GM12878 (cell line): Measurements from ENCODE around the gene GABBR1. TPM values are rescaled to one million over a fixed set of nuclear protein-coding genes. Genes with fewer than 3 reads are reported as not detected.
A peak's percentile ranks its signal among the peaks of the same experiment; 100 is the strongest.

Experiments
- ATAC-seq: fragments of 200-7000 bp; cut with Tn5 transposase; 3 replicates; pipeline ENCODE4 v1.9.1; 2020; ENCODE audit warnings: mild to moderate bottlenecking, moderate library complexity
- BruUV-seq: library from RNA; stranded (reverse); fragments of 400-500 nt; replicated peaks from 2 replicates; lab custom pipeline; 2021; lab: Mats Ljungman, UMichigan
- CTCF ChIA-PET: fragments of 300-600 bp; sonication (Branson Sonifier 250); formaldehyde crosslinking; extraction: SDS; loops from one replicate; lab custom pipeline; 2021; ENCODE audit warnings: inconsistent platforms; lab: Yijun Ruan, JAX
- POLR2A ChIA-PET: fragments of 350-600 bp; formaldehyde crosslinking; extraction: SDS; loops from one replicate; lab custom pipeline; 2021; ENCODE audit warnings: inconsistent platforms; lab: Charles Lee
- RAD21 ChIA-PET: fragments of 300-600 bp; sonication (Branson Sonifier 250); formaldehyde crosslinking; loops from one replicate; lab custom pipeline; 2023; ENCODE audit warnings: antibody characterized with exemption; ENCODE audit not compliant: unreplicated experiment; lab: Charles Lee
- SMC1A ChIA-PET: fragments of 300-600 bp; sonication (Branson Sonifier 250); formaldehyde crosslinking; loops from one replicate; lab custom pipeline; 2023; ENCODE audit not compliant: unreplicated experiment, uncharacterized antibody; lab: Charles Lee
- DNase-seq: peaks from one replicate; pipeline ENCODE4 v3.0.0-alpha.2; 2011; ENCODE audit warnings: low read depth, low spot score
- FAIRE-seq: peaks from 3 replicates; lab custom pipeline; 2011; peaks lifted over from hg19 to GRCh38; lab: Jason Lieb, UNC
- H2AFZ ChIP-seq: 2 replicates; pipeline ENCODE4 v1.6.0; 2011; ENCODE audit warnings: low read depth, low read length, control low read depth; ENCODE audit not compliant: control insufficient read depth
- H3K27ac ChIP-seq: 2 replicates; pipeline ENCODE4 v1.5.1; 2011; ENCODE audit warnings: control low read depth; ENCODE audit not compliant: control insufficient read depth, insufficient read depth
- H3K27me3 ChIP-seq, 2 experiments: replicated peaks in 1 of 2; 2 replicates each; pipeline versions ENCODE4 v1.6.0 to v1.6.1; 2011; ENCODE audit warnings: low read length in 1 of 2; ENCODE audit not compliant: control insufficient read depth in 2 of 2, insufficient read depth in 2 of 2
- H3K36me3 ChIP-seq, 2 experiments: 2 replicates each; pipeline ENCODE4 v1.5.1; 2011; ENCODE audit warnings: low read length in 1 of 2; ENCODE audit not compliant: control insufficient read depth in 2 of 2, insufficient read depth in 2 of 2
- H3K4me1 ChIP-seq: 2 replicates; pipeline ENCODE4 v1.6.1; 2011; ENCODE audit warnings: mild to moderate bottlenecking, low read length, moderate library complexity, mixed read lengths; ENCODE audit not compliant: control insufficient read depth, insufficient read depth
- H3K4me2 ChIP-seq: 2 replicates; pipeline ENCODE4 v1.6.0; 2011; ENCODE audit warnings: control low read depth; ENCODE audit not compliant: control insufficient read depth, insufficient read depth
- H3K4me3 ChIP-seq: fragments of 200-600 bp; sonication (generic); 2 replicates; pipeline ENCODE4 v1.5.1; 2016
- H3K79me2 ChIP-seq: 2 replicates; pipeline ENCODE4 v1.6.0; 2011; ENCODE audit warnings: low read length; ENCODE audit not compliant: control insufficient read depth, insufficient read depth
- H3K9ac ChIP-seq: 2 replicates; pipeline ENCODE4 v1.8.0; 2011; ENCODE audit warnings: low read length, control low read depth, mixed read lengths; ENCODE audit not compliant: control insufficient read depth, insufficient read depth
- H3K9me3 ChIP-seq: replicated peaks from 3 replicates; pipeline ENCODE4 v1.5.1; 2011; ENCODE audit warnings: mild to moderate bottlenecking, low read length; ENCODE audit not compliant: control insufficient read depth, insufficient read depth
- H4K20me1 ChIP-seq: 2 replicates; pipeline ENCODE4 v1.6.0; 2011; ENCODE audit not compliant: control insufficient read depth, insufficient read depth
- BMI1 ChIP-seq: fragments of 450-650 bp; IDR thresholded peaks from 2 replicates; pipeline ENCODE4 v1.6.1; 2016; ENCODE audit warnings: mild to moderate bottlenecking, moderate library complexity, borderline replicate concordance
- CBX3 ChIP-seq: fragments of 200-600 bp; sonication (generic); IDR thresholded peaks from 2 replicates; pipeline ENCODE4 v1.6.1; 2016; ENCODE audit warnings: low read depth, borderline replicate concordance
- CEBPB ChIP-seq, 2 experiments: fragments of 150-350 bp in 1 of 2; IDR thresholded peaks; 2 replicates each; pipeline ENCODE4 v1.6.1; 2012 to 2014; ENCODE audit warnings: low read depth in 2 of 2, low read length in 2 of 2, borderline replicate concordance in 1 of 2, inconsistent platforms in 1 of 2
- EZH2 ChIP-seq: IDR thresholded peaks from 2 replicates; pipeline ENCODE4 v1.6.1; 2012; ENCODE audit warnings: low read depth, mild to moderate bottlenecking, control low read depth, inconsistent platforms, low read length, borderline replicate concordance; ENCODE audit not compliant: control insufficient read depth
- NFXL1 ChIP-seq: fragments of 450-650 bp; IDR thresholded peaks from 2 replicates; pipeline ENCODE4 v1.6.1; 2017; ENCODE audit warnings: antibody characterized with exemption, mild to moderate bottlenecking, borderline replicate concordance
- POLR2AphosphoS2 ChIP-seq: IDR thresholded peaks from 2 replicates; pipeline ENCODE4 v1.6.1; 2011; ENCODE audit warnings: low read depth, mild to moderate bottlenecking, low read length, improper control_type of control experiment, moderate library complexity
- RFX5 ChIP-seq: IDR thresholded peaks from 2 replicates; pipeline ENCODE4 v1.6.1; 2011; ENCODE audit warnings: low read depth, low read length, improper control_type of control experiment
- RUNX3 ChIP-seq: IDR thresholded peaks from 2 replicates; pipeline ENCODE4 v1.6.1; 2012; ENCODE audit warnings: low read length, inconsistent platforms
- SP1 ChIP-seq: IDR thresholded peaks from one replicate; pipeline ENCODE4 v1.6.1; 2011; ENCODE audit warnings: low read depth, low read length
- SRF ChIP-seq, 2 experiments: IDR thresholded peaks; 2 replicates each; pipeline ENCODE4 v1.6.1; 2011; ENCODE audit warnings: low read depth in 2 of 2, low read length in 2 of 2, mild to moderate bottlenecking in 1 of 2, moderate library complexity in 1 of 2
- SUPT20H ChIP-seq: IDR thresholded peaks from 2 replicates; pipeline ENCODE4 v1.6.1; 2011; ENCODE audit warnings: low read depth, mild to moderate bottlenecking, low read length, moderate library complexity, borderline replicate concordance; ENCODE audit not compliant: control insufficient read depth
- TBL1XR1 ChIP-seq: IDR thresholded peaks from 2 replicates; pipeline ENCODE4 v1.6.1; 2012; ENCODE audit warnings: low read depth, low read length, improper control_type of control experiment
- ZNF622 ChIP-seq: fragments of 450-650 bp; IDR thresholded peaks from 2 replicates; pipeline ENCODE4 v1.6.1; 2017; ENCODE audit warnings: mild to moderate bottlenecking, inconsistent platforms
- WGBS: methylation state at CpG from one replicate; pipeline ENCODE4 v1.1.6; 2016; ENCODE audit warnings: low lambda C conversion rate; ENCODE audit not compliant: insufficient replicate concordance, insufficient coverage; ENCODE audit errors: missing lambda C conversion rate; 5-methylcytosine and 5-hydroxymethylcytosine counted together
- in situ Hi-C: fragments of 300-500 bp; cut with MboI; formaldehyde crosslinking; loops from 9 replicates; pipeline ENCODE4 v1.14.3; 2018; ENCODE audit warnings: mixed read lengths
- intact Hi-C: fragments of 100-400 bp; cut with micrococcal nuclease; formaldehyde crosslinking; loops from one replicate; pipeline ENCODE4 v1.14.2; 2022; ENCODE audit not compliant: unreplicated experiment
- polyA plus RNA-seq, 11 experiments: library from polyadenylated mRNA; depleted of rRNA in 4 of 11; unstranded in 6 of 11; stranded (reverse) in 5 of 11; fragments of >200 nt; fragmentation: Nextera tagmentation in 4 of 11; fragmentation: Illumina TruSeq in 1 of 11; extraction: Ambion mirVana in 4 of 11; extraction: Trizol in 1 of 11; gene quantifications; 1 replicate in 1 of 11; 2 replicates in 10 of 11; pipeline versions ENCODE4 v1.2.1 to v1.2.3, GENCODE V29; 2011 to 2016; ENCODE audit warnings: inconsistent platforms in 2 of 11, missing spikeins in 2 of 11, low read depth in 1 of 11
- total RNA-seq, 4 experiments: library from RNA; depleted of rRNA in 3 of 4; stranded (reverse); fragments of >200 nt in 3 of 4; fragmentation: Illumina TruSeq in 1 of 4; extraction: Trizol in 1 of 4; gene quantifications; 2 replicates each; pipeline versions ENCODE4 v1.2.1 to v1.2.3, GENCODE V29; 2013 to 2021
- TF ChIP-seq, protein P1 (sequence below): fragments of 450-650 bp; IDR thresholded peaks from 2 replicates; pipeline ENCODE4 v1.6.1; 2016; ENCODE audit warnings: mild to moderate bottlenecking, moderate library complexity, borderline replicate concordance
- TF ChIP-seq, protein P2 (sequence below): IDR thresholded peaks from 2 replicates; pipeline ENCODE4 v1.6.1; 2011; ENCODE audit warnings: borderline replicate concordance, low read depth, mild to moderate bottlenecking, moderate library complexity, mixed read lengths, low read length; ENCODE audit not compliant: insufficient read depth; ENCODE audit errors: extremely low read length

The GABBR1 gene
- total and polyA plus RNA-seq, 10 of the 15 experiments (the other 5 are each of a cell fraction or from before 2014, with no cell fraction given), result 0.11 to 5.2 (median 1.0) TPM

DNA sequence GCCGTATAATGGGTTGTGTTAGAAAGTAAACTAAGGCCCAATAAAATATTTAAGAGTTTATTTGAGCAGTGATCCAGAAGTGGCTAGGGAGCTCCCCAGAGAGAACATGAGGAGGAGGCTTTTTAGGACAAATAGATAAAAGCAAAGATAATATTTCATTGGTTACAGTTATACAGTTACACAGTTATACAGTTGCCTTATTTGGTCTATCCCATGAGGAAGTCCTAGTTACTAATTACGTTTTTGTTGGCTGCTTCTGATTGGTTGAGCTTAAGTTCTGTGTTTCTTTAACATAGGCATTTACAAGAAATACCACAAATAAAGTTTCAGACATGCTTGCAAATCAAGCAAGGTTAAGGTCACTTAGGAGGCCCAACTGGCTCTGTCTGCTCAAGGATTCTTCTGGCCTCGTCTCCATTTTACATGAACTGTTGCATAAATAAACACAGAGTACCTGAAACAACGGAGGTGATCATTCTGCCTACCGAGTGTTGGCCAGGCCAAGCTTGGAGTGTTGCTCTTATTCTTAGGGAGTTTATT is 80.4 kb downstream of the GABBR1 start (continued):
- TF ChIP-seq, protein P1, sequence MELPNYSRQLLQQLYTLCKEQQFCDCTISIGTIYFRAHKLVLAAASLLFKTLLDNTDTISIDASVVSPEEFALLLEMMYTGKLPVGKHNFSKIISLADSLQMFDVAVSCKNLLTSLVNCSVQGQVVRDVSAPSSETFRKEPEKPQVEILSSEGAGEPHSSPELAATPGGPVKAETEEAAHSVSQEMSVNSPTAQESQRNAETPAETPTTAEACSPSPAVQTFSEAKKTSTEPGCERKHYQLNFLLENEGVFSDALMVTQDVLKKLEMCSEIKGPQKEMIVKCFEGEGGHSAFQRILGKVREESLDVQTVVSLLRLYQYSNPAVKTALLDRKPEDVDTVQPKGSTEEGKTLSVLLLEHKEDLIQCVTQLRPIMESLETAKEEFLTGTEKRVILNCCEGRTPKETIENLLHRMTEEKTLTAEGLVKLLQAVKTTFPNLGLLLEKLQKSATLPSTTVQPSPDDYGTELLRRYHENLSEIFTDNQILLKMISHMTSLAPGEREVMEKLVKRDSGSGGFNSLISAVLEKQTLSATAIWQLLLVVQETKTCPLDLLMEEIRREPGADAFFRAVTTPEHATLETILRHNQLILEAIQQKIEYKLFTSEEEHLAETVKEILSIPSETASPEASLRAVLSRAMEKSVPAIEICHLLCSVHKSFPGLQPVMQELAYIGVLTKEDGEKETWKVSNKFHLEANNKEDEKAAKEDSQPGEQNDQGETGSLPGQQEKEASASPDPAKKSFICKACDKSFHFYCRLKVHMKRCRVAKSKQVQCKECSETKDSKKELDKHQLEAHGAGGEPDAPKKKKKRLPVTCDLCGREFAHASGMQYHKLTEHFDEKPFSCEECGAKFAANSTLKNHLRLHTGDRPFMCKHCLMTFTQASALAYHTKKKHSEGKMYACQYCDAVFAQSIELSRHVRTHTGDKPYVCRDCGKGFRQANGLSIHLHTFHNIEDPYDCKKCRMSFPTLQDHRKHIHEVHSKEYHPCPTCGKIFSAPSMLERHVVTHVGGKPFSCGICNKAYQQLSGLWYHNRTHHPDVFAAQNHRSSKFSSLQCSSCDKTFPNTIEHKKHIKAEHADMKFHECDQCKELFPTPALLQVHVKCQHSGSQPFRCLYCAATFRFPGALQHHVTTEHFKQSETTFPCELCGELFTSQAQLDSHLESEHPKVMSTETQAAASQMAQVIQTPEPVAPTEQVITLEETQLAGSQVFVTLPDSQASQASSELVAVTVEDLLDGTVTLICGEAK, result peak; percentile 80
- peak; percentile 25 for TF ChIP-seq SP1
- TF ChIP-seq CEBPB (IDR thresholded peaks at IDR 0.05; ENCODE audit: borderline replicate concordance in 1 of 2, low read depth in 2 of 2, low read length in 2 of 2), result peak in 1 of 2 experiments; percentile 66; a peak in 1 of 4 replicates
- TF ChIP-seq POLR2AphosphoS2, result no peak
- TF ChIP-seq RFX5, result peak; percentile 98
- no peak for TF ChIP-seq SUPT20H
- TF ChIP-seq, all 136 proteins: peak for 9

DNA sequence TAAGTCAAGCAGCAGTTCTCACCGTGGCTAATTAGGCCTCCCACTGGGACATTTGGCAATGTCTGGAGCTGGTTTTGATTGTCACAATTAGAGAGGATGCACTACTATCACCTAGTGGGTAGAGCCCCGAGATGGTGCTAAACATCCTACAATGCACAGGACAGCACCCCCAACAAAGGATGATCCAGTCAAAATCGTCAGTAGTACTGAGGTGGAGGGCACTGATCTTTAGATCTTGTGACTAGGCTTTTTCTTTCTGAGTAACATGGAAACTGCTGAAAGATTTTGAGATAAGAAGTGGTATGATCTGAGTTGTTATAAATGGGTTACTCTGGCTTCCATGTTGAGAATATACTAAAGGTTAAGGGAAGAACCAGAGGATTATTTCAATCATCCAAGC is 85.4 kb downstream of the GABBR1 start:
- POLR2A ChIA-PET, result interaction anchor here (1.1 kb wide), 1 partner anchor 103 kb away, joined by 3 read pairs; no protein-coding TSS in a partner anchor
- H3K79me2 ChIP-seq, result no peaks in the 10 kb centered on the region
- SMC1A ChIA-PET, result interaction anchor here (0.7 kb wide), 1 partner anchor 27 kb away, joined by 3 read pairs; no protein-coding TSS in a partner anchor
- no peak for TF ChIP-seq RUNX3
- TF ChIP-seq ZNF622, result no peak
- TF ChIP-seq NFXL1, result no peak
- no peak for TF ChIP-seq TBL1XR1
- no peak for TF ChIP-seq CBX3
- no peak for TF ChIP-seq EZH2
- TF ChIP-seq BMI1, result no peak
- TF ChIP-seq SRF (IDR thresholded peaks at IDR 0.05; ENCODE audit: low read depth in 2 of 2, low read length in 2 of 2), result no peak
- TF ChIP-seq, protein P2, sequence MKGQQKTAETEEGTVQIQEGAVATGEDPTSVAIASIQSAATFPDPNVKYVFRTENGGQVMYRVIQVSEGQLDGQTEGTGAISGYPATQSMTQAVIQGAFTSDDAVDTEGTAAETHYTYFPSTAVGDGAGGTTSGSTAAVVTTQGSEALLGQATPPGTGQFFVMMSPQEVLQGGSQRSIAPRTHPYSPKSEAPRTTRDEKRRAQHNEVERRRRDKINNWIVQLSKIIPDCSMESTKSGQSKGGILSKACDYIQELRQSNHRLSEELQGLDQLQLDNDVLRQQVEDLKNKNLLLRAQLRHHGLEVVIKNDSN, result no peak

More for the DNA sequence above, 85.4 kb downstream of the GABBR1 start:
- DNase-seq (no peak), FAIRE-seq (no peak), ATAC-seq (no peak)
- Histone ChIP-seq H3K27me3 (no peaks in the 10 kb centered on the region; a peak in 1 of 4 replicates), H4K20me1 (no peaks in the 10 kb centered on the region), H2AFZ (no peak overlapping the region), H3K36me3 (no peaks in the 10 kb centered on the region), H3K9me3 (no peaks in the 10 kb centered on the region), H3K4me2 (no peak overlapping the region), H3K4me3 (no peak overlapping the region), H3K27ac (no peak overlapping the region), H3K9ac (no peak overlapping the region), H3K4me1 (no peaks in the 10 kb centered on the region)
- no TSS peak for BruUV-seq
- RAD21 ChIA-PET, result no interaction called here
- in situ Hi-C loops, result no loop called here
- WGBS, result 3% methylated on average over 3 of the region's 3 CpGs
- CTCF ChIA-PET, result interaction anchor here (1.2 kb wide), 1 partner anchor 13 kb away, joined by 3 read pairs; no protein-coding TSS in a partner anchor
- intact Hi-C loops, result no loop called here
